DOHH2 (cell line): ENCODE results near the gene DDIAS.
A peak's percentile ranks its signal among the peaks of the same experiment; 100 is the strongest.

Source experiments
- H3F3A ChIP-seq: fragments of 200-600 bp; sonication (generic), shearing (Covaris generic); 2 replicates; pipeline ENCODE4 v1.6.0; 2016; ENCODE audit warnings: antibody characterized with exemption, mild to moderate bottlenecking; ENCODE audit not compliant: control insufficient read depth, insufficient read depth
- H3K27ac ChIP-seq: fragments of 200-600 bp; sonication (generic); 2 replicates; pipeline ENCODE4 v1.5.1; 2014; ENCODE audit warnings: low read depth, mild to moderate bottlenecking, low read length, moderate library complexity
- H3K27me3 ChIP-seq: fragments of 200-600 bp; sonication (generic); 2 replicates; pipeline ENCODE4 v1.6.1; 2014; ENCODE audit warnings: mild to moderate bottlenecking, low read length, mixed read lengths; ENCODE audit not compliant: control insufficient read depth
- H3K36me3 ChIP-seq: fragments of 200-600 bp; sonication (generic); 2 replicates; pipeline ENCODE4 v1.6.1; 2014; ENCODE audit warnings: mild to moderate bottlenecking, low read length, moderate library complexity, mixed read lengths; ENCODE audit not compliant: control insufficient read depth
- H3K4me1 ChIP-seq: fragments of 200-600 bp; sonication (generic); 2 replicates; pipeline ENCODE4 v1.6.1; 2014; ENCODE audit warnings: mild to moderate bottlenecking, low read length, mixed read lengths; ENCODE audit not compliant: control insufficient read depth
- H3K4me2 ChIP-seq: fragments of 200-600 bp; sonication (generic); 2 replicates; pipeline ENCODE4 v1.6.0; 2014; ENCODE audit warnings: mild to moderate bottlenecking, low read length, moderate library complexity
- H3K4me3 ChIP-seq: fragments of 200-600 bp; sonication (generic); 2 replicates; pipeline ENCODE4 v1.5.1; 2014; ENCODE audit warnings: mild to moderate bottlenecking, low read length, mixed read lengths
- H3K79me2 ChIP-seq: fragments of 200-600 bp; sonication (generic); 2 replicates; pipeline ENCODE4 v1.6.1; 2014; ENCODE audit warnings: mild to moderate bottlenecking, low read length, mixed read lengths; ENCODE audit not compliant: control insufficient read depth
- H3K9me2 ChIP-seq: fragments of 200-600 bp; sonication (generic); replicated peaks from 2 replicates; pipeline ENCODE4 v1.6.1; 2014; ENCODE audit warnings: mild to moderate bottlenecking, low read length, mixed read lengths; ENCODE audit not compliant: control insufficient read depth
- H3K9me3 ChIP-seq: fragments of 200-600 bp; sonication (generic); 2 replicates; pipeline ENCODE4 v1.6.1; 2014; ENCODE audit warnings: antibody characterized with exemption, low read length, mixed read lengths; ENCODE audit not compliant: control insufficient read depth, insufficient read depth
- H4K20me1 ChIP-seq: fragments of 200-600 bp; sonication (generic); 2 replicates; pipeline ENCODE4 v1.6.0; 2014; ENCODE audit warnings: low read depth, mild to moderate bottlenecking, antibody characterized with exemption, low read length, moderate library complexity; ENCODE audit not compliant: control insufficient read depth, insufficient read depth
- EZH2phosphoT487 ChIP-seq: fragments of 200-600 bp; sonication (generic); IDR thresholded peaks from 2 replicates; pipeline ENCODE4 v1.6.1; 2017; ENCODE audit warnings: borderline replicate concordance, mild to moderate bottlenecking, antibody characterized with exemption, low read length, moderate library complexity, mixed read lengths
- TF ChIP-seq, protein P1 (sequence below): fragments of 200-600 bp; sonication (generic); IDR thresholded peaks from one replicate; pipeline ENCODE4 v1.5.1; 2014; ENCODE audit warnings: antibody characterized with exemption, mild to moderate bottlenecking, low read depth, low read length; ENCODE audit not compliant: poor library complexity, severe bottlenecking

DDIAS gene

DNA sequence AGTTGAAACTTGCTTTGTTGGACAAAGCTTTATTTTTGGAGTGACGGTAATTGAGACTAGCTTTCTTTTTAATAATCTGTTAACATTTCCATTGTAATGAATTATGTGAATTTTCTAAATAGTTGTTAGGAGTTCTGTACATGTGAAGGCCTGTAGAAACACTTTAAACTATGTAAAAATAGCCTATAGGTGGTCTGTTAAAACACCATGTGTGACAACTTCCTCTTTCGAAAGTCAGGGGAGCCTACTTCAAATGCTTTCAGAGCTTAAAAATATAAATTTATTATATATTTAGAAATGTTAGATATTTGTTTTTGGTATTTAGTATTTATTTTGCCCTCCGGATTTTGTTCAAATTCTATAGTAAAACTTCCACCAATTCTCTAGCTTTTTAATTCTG, 28.7 kb downstream of the DDIAS start:
- peak overlapping the region; percentile 60 for H3K4me3 ChIP-seq
- H3K79me2 ChIP-seq: peaks cover 12% of the 10 kb centered on the region
- no peaks in the 10 kb centered on the region for H3K9me3 ChIP-seq
- no peaks in the 10 kb centered on the region for H3K27me3 ChIP-seq
- peaks cover 31% of the 10 kb centered on the region for H3F3A ChIP-seq
- peak overlapping the region; percentile 82 for H3K4me2 ChIP-seq
- H3K27ac ChIP-seq: peak overlapping the region; percentile 97
- peaks cover 52% of the 10 kb centered on the region for H3K36me3 ChIP-seq
- peaks cover 60% of the 10 kb centered on the region for H3K4me1 ChIP-seq
- H4K20me1 ChIP-seq: no peaks in the 10 kb centered on the region
- TF ChIP-seq, protein P1, sequence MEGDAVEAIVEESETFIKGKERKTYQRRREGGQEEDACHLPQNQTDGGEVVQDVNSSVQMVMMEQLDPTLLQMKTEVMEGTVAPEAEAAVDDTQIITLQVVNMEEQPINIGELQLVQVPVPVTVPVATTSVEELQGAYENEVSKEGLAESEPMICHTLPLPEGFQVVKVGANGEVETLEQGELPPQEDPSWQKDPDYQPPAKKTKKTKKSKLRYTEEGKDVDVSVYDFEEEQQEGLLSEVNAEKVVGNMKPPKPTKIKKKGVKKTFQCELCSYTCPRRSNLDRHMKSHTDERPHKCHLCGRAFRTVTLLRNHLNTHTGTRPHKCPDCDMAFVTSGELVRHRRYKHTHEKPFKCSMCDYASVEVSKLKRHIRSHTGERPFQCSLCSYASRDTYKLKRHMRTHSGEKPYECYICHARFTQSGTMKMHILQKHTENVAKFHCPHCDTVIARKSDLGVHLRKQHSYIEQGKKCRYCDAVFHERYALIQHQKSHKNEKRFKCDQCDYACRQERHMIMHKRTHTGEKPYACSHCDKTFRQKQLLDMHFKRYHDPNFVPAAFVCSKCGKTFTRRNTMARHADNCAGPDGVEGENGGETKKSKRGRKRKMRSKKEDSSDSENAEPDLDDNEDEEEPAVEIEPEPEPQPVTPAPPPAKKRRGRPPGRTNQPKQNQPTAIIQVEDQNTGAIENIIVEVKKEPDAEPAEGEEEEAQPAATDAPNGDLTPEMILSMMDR: no peak
- TF ChIP-seq EZH2phosphoT487: no peak
- no peaks in the 10 kb centered on the region for H3K9me2 ChIP-seq

DNA sequence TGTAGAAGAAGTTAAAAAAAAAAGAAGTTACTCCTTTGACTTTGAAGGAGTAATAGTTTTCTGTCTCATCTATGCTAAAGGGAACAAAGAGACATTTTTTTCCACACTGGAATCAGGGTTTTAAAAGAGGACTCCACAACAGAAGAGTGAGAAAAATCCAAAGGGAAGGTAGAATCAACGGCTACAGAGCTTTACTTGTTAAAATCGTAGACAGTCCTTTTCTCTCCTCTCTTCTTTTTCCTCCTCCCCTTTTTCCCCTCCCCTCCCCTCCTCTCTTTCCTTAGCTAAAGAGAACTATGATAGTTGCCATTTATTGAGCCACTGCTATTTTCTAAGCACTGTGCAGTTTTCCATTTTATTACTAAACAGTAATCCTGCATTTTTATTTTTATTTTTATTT, 29.2 kb downstream of the DDIAS start:
- H3K9me2 ChIP-seq: no peaks in the 10 kb centered on the region
- peak overlapping the region; percentile 97 for H3K27ac ChIP-seq
- H3K79me2 ChIP-seq: peaks cover 12% of the 10 kb centered on the region
- H3K9me3 ChIP-seq: no peaks in the 10 kb centered on the region
- H3K4me3 ChIP-seq: peak overlapping the region; percentile 60
- peaks cover 31% of the 10 kb centered on the region for H3F3A ChIP-seq
- TF ChIP-seq, protein P1: no peak
- no peak for TF ChIP-seq EZH2phosphoT487
- peaks cover 60% of the 10 kb centered on the region for H3K4me1 ChIP-seq
- H4K20me1 ChIP-seq: no peaks in the 10 kb centered on the region
- H3K27me3 ChIP-seq: no peaks in the 10 kb centered on the region
- peak overlapping the region; percentile 82 for H3K4me2 ChIP-seq
- peaks cover 50% of the 10 kb centered on the region for H3K36me3 ChIP-seq

- peaks cover 50% of the 10 kb centered on the region for H3K36me3 ChIP-seq
These were observed 31.0 kb downstream of the DDIAS start for GRCh38 chr11:82932564-82932963.

More at GRCh38 chr11:82932564-82932963, 31.0 kb downstream of the DDIAS start:
- Histone ChIP-seq H3K9me3 (no peaks in the 10 kb centered on the region), H3K4me3 (no peak overlapping the region), H3K4me1 (peaks cover 53% of the 10 kb centered on the region), H3K9me2 (no peaks in the 10 kb centered on the region), H3F3A (peaks cover 27% of the 10 kb centered on the region), H4K20me1 (no peaks in the 10 kb centered on the region), H3K27ac (0 out of 2 replicates have a peak overlapping the region, but pooled peaks have one; percentile 5), H3K27me3 (no peaks in the 10 kb centered on the region), H3K4me2 (0 out of 2 replicates have a peak overlapping the region, but pooled peaks have one; percentile 17), H3K79me2 (peaks cover 11% of the 10 kb centered on the region)
- TF ChIP-seq EZH2phosphoT487: no peak
- TF ChIP-seq, protein P1: no peak
